ENCODE data around the gene LRPAP1. TPM values are rescaled to one million over a fixed set of nuclear protein-coding genes. Genes with fewer than 3 reads are reported as not detected.

LRPAP1 gene
- polyA plus RNA-seq, 1 of the 3 experiments (the other 2 are of a cell fraction): 209 TPM

DNA sequence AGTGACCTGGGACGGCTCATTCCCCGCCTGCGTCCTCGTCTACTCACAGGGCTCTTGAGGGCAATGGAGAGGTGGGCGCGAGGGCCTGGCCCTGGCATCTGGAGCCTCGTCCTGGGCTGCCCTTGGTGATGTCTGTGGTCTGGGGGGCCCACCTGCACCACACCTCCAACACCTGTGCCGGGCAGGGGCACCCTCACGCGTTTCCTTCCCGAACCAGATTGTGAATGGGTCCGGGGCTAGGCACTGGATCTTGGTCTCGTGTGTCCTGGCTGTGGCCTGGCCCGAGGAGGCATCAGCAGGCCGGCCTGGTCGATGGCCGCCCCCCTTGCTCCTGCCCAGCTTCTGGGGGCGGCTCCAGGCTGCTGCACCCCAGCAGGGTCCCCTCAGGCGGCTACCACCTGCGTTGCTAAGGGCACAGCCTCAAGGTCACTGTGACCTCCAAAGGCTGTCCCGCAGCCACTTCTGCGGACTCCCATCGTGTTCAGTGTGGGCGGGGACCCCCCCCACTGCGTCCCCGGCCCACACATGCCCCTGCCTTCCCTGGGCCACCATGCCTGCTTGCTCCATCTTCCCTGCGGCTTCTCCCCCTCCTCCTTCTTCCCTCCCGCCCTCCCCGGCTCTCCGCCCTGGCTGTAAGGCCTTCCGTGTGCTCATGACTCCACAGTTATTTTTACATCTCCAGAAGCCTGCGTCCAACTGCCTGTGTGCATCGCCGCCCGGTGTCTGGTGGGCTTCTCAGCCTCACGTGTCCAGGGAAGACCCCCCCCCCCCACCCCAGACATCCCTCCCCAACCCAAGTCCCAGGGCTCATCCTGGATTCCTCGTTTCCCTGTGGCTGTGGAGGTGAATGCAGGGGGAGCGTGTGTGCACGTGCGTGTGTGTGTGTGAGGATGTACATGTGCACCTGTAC is 65.3 kb downstream of the LRPAP1 start:
- Histone ChIP-seq H2AFZ (ENCODE audit: low read depth) (no peak overlapping the region), H3K79me2 (ENCODE audit: insufficient read depth) (no peaks in the 10 kb centered on the region), H3K9ac (no peak overlapping the region), H3K36me3 (replicated peaks in 1 of 2; ENCODE audit: control insufficient read depth in 1 of 2, insufficient read depth in 2 of 2, low read length in 1 of 2) (no peaks in the 10 kb centered on the region), H3K27ac (ENCODE audit: low read depth in 2 of 2, low read length in 1 of 2) (no peak overlapping the region), H3K4me2 (no peak overlapping the region), H3K4me1 (ENCODE audit: control insufficient read depth in 1 of 2, insufficient read depth in 2 of 2, low read depth in 1 of 2, low read length in 1 of 2) (no peaks in the 10 kb centered on the region; a peak in 1 of 4 replicates), H3K4me3 (ENCODE audit: low read depth in 2 of 2, low read length in 1 of 2) (no peak overlapping the region), H3K9me2 (no peaks in the 10 kb centered on the region), H3K27me3 (ENCODE audit: insufficient read depth) (no peaks in the 10 kb centered on the region; the same call in 1 of the 2 replicates), H3F3A (replicated peaks; ENCODE audit: insufficient read depth) (peaks cover 7% of the 10 kb centered on the region), H4K20me1 (ENCODE audit: insufficient read depth) (no peaks in the 10 kb centered on the region), H3K9me3 (no peaks in the 10 kb centered on the region)
- POLR2A ChIA-PET: no interaction called here
- no peak for DNase-seq
- CTCF ChIA-PET: interaction anchor here (0.8 to 1.5 kb wide), 3 partner anchors 14 to 176 kb away, joined by 3 to 9 read pairs (median 3); no protein-coding TSS in a partner anchor
- WGBS (ENCODE audit: low lambda C conversion rate): 89% methylated on average over 13 of the region's 40 CpGs
- TF ChIP-seq RXRA (IDR thresholded peaks at IDR 0.05; ENCODE audit: borderline replicate concordance, low read depth) (no peak), MEF2A (IDR thresholded peaks at IDR 0.05; ENCODE audit: borderline replicate concordance, low read depth) (no peak)

DNA sequence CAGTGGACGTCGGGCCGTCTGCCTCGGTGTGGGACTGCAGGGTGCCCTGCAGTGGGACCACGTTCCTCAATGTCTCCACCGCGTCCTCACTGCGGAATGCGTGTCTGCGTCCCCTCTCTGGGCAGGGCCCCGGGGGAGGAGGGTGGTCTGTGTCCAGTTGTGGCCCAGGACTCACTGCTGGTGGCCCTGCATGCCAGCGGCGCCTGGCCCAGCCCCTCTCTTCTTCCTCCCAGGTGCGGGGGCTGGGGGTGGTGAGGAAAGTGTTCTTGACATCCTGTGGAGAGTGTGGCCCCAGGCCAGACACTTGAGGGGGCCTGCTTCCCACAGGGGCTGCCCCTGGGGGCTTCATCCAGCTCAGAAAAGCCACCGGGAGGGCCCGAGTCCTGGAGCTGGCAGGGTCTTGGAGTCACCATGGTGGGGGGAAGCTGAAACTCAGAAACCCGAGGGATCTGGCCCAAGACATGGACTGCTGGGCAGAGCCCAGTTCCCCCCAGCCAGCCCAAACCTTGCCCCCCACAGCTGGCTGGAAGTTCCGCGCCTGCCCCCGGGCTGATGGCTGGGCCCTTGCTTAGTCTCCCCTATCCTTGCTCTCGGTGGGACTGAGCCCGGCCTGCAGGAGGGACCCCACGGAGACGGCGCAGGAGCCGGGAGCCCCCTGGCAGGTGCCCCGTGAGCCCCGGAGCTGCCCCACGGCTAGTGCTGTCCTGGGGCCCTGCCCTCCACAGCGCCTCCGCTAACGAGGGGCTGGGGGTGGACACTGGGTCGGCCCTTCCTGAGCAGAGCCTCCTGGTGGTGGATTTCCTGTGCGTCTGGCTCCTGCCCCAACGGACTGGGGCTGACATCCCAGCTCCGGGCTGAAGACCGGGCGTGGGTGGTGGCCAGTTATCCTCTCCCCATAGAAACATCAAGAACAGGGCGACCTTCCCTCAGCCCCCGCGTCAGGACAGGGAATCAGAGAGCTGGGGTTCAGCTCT is 66.2 kb downstream of the LRPAP1 start:
- Histone ChIP-seq H3K4me2 (no peak overlapping the region), H3K4me1 (ENCODE audit: control insufficient read depth in 1 of 2, insufficient read depth in 2 of 2, low read depth in 1 of 2, low read length in 1 of 2) (no peaks in the 10 kb centered on the region; a peak in 1 of 4 replicates), H3K9me3 (no peaks in the 10 kb centered on the region), H3K79me2 (ENCODE audit: insufficient read depth) (no peaks in the 10 kb centered on the region), H3K4me3 (ENCODE audit: low read depth in 2 of 2, low read length in 1 of 2) (no peak overlapping the region), H3K9me2 (no peaks in the 10 kb centered on the region), H3F3A (replicated peaks; ENCODE audit: insufficient read depth) (peaks cover 7% of the 10 kb centered on the region), H3K9ac (no peak overlapping the region), H3K36me3 (replicated peaks in 1 of 2; ENCODE audit: control insufficient read depth in 1 of 2, insufficient read depth in 2 of 2, low read length in 1 of 2) (no peaks in the 10 kb centered on the region), H2AFZ (ENCODE audit: low read depth) (no peak overlapping the region), H3K27ac (ENCODE audit: low read depth in 2 of 2, low read length in 1 of 2) (no peak overlapping the region), H3K27me3 (ENCODE audit: insufficient read depth) (no peaks in the 10 kb centered on the region; the same call in 1 of the 2 replicates), H4K20me1 (ENCODE audit: insufficient read depth) (no peaks in the 10 kb centered on the region)
- POLR2A ChIA-PET: no interaction called here
- WGBS (ENCODE audit: low lambda C conversion rate): 71% methylated on average over 6 of the region's 41 CpGs
- DNase-seq: no peak
- CTCF ChIA-PET: interaction anchor here (0.7 to 1.5 kb wide), 4 partner anchors 12 to 175 kb away, joined by 3 to 9 read pairs (median 3); no protein-coding TSS in a partner anchor
- TF ChIP-seq, protein P1, sequence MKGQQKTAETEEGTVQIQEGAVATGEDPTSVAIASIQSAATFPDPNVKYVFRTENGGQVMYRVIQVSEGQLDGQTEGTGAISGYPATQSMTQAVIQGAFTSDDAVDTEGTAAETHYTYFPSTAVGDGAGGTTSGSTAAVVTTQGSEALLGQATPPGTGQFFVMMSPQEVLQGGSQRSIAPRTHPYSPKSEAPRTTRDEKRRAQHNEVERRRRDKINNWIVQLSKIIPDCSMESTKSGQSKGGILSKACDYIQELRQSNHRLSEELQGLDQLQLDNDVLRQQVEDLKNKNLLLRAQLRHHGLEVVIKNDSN (IDR thresholded peaks at IDR 0.05; ENCODE audit: borderline replicate concordance, low read depth): no peak
- TF ChIP-seq, protein P2, sequence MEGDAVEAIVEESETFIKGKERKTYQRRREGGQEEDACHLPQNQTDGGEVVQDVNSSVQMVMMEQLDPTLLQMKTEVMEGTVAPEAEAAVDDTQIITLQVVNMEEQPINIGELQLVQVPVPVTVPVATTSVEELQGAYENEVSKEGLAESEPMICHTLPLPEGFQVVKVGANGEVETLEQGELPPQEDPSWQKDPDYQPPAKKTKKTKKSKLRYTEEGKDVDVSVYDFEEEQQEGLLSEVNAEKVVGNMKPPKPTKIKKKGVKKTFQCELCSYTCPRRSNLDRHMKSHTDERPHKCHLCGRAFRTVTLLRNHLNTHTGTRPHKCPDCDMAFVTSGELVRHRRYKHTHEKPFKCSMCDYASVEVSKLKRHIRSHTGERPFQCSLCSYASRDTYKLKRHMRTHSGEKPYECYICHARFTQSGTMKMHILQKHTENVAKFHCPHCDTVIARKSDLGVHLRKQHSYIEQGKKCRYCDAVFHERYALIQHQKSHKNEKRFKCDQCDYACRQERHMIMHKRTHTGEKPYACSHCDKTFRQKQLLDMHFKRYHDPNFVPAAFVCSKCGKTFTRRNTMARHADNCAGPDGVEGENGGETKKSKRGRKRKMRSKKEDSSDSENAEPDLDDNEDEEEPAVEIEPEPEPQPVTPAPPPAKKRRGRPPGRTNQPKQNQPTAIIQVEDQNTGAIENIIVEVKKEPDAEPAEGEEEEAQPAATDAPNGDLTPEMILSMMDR (IDR thresholded peaks at IDR 0.05): 0 out of 2 replicates have a peak, but pooled peaks have one; percentile 14

Measured in SK-N-SH (cell line).